Breast epithelium (tissue), 3 donors: Measurements from ENCODE around the gene ABL1.

Experiments
- CTCF ChIP-seq, 3 donors: fragments of 450-650 bp; IDR thresholded peaks; one replicate each; pipeline ENCODE4 v1.5.1; 2016 to 2017; ENCODE audit warnings: antibody characterized with exemption in 3 of 3, mild to moderate bottlenecking in 3 of 3, moderate library complexity in 3 of 3
- POLR2AphosphoS5 ChIP-seq, 3 donors: sonication (generic); formaldehyde crosslinking; IDR thresholded peaks; one replicate each; pipeline ENCODE4 v1.6.1; 2017; ENCODE audit warnings: antibody characterized with exemption in 3 of 3

GRCh38 chr9:130846487-130847305 lies 11.6 kb downstream of the ABL1 start:
- no peak for TF ChIP-seq CTCF (IDR thresholded peaks at IDR 0.05)
- peak; percentile 22 to 28 (median 23) for TF ChIP-seq POLR2AphosphoS5 (IDR thresholded peaks at IDR 0.05)
